Kidney (tissue), 14 donors: ENCODE measurements around the gene CSNK1G3. TPM values are rescaled to one million over a fixed set of nuclear protein-coding genes. Genes with fewer than 3 reads are reported as not detected.

Experiments used
- DNase-seq, 5 donors: peaks; one replicate each; pipeline ENCODE4 v3.0.0-alpha.2; 2013 to 2020
- FAIRE-seq: peaks from 2 replicates; lab custom pipeline; 2012; peaks lifted over from hg19 to GRCh38; lab: Jason Lieb, UNC
- H3K27ac ChIP-seq, 2 donors: one replicate each; pipeline ENCODE4 v1.7.0; 2013; ENCODE audit warnings: low read depth in 2 of 2, low read length in 2 of 2, inconsistent platforms in 1 of 2
- H3K27me3 ChIP-seq: one replicate; pipeline ENCODE4 v1.7.1; 2013; ENCODE audit warnings: low read length, inconsistent platforms; ENCODE audit not compliant: control insufficient read depth, insufficient read depth
- H3K36me3 ChIP-seq, 3 donors: one replicate each; pipeline versions ENCODE4 v1.7.0 to v1.7.1; 2013; ENCODE audit warnings: low read length in 3 of 3, control low read depth in 1 of 3, inconsistent platforms in 1 of 3; ENCODE audit not compliant: insufficient read depth in 3 of 3, control insufficient read depth in 2 of 3
- H3K4me1 ChIP-seq, 3 donors: one replicate each; pipeline versions ENCODE4 v1.7.0 to v1.7.1; 2013; ENCODE audit warnings: low read length in 3 of 3, inconsistent platforms in 1 of 3, low read depth in 1 of 3; ENCODE audit not compliant: control insufficient read depth in 2 of 3, insufficient read depth in 2 of 3
- H3K4me3 ChIP-seq, 3 donors: one replicate each; pipeline versions ENCODE4 v1.7.0 to v1.8.1; 2013; ENCODE audit warnings: low read length in 3 of 3, control low read depth in 1 of 3, inconsistent platforms in 1 of 3
- H3K9ac ChIP-seq, 3 donors: one replicate each; pipeline versions ENCODE4 v1.7.0 to v1.7.1; 2013; ENCODE audit warnings: low read length in 3 of 3, control low read depth in 1 of 3, inconsistent platforms in 1 of 3
- H3K9me3 ChIP-seq, 3 donors: one replicate each; pipeline versions ENCODE4 v1.7.0 to v1.7.1; 2013; ENCODE audit warnings: low read length in 3 of 3, control low read depth in 1 of 3, inconsistent platforms in 1 of 3; ENCODE audit not compliant: control insufficient read depth in 2 of 3, insufficient read depth in 1 of 3
- intact Hi-C: fragments of 100-400 bp; cut with DNase I; formaldehyde crosslinking; loops from one replicate; pipeline ENCODE4 v1.11.1; 2022
- polyA plus RNA-seq: library from polyadenylated mRNA; stranded (reverse); fragments of 350-450 nt; fragmentation: Illumina TruSeq; extraction: RNeasy Lipid Tissue Mini Kit (QIAGEN cat#74804); gene quantifications from one replicate; pipeline ENCODE4 v1.2.3, GENCODE V29; 2014; ENCODE audit warnings: low read depth, low replicate concordance; ENCODE audit not compliant: insufficient read depth
- total RNA-seq: library from RNA; stranded (reverse); fragmentation: NEBNext Ultra II Directional; extraction: Animal tissue kit (Norgen Biotek cat#: 25700); gene quantifications from one replicate; pipeline ENCODE4 v1.2.1, GENCODE V29; 2021
- TF ChIP-seq, protein P1 (sequence below): IDR thresholded peaks from 3 replicates; pipeline ENCODE4 v1.5.1; 2012; ENCODE audit warnings: mild to moderate bottlenecking, moderate library complexity, borderline replicate concordance; ENCODE audit not compliant: insufficient read depth; ENCODE audit errors: extremely low read depth
- donor health status: control.
- donor health status: control.
- donor health status: control.
- donor health status: control.
- donor health status: control.
- donor health status: DM: yes; HTN: yes; CAD: no.
- donor health status: Normal renal cell carcinoma (clear cell type).

The CSNK1G3 gene
- total and polyA plus RNA-seq, 2 donors from 2014 or later = 8.1 to 39.1 TPM

GRCh38 chr5:123478546-123478945 lies 33.4 kb upstream of the CSNK1G3 start:
- DNase-seq (no peak), FAIRE-seq (no peak)
- Histone ChIP-seq H3K4me3 (no peak overlapping the region), H3K9me3 (no peaks in the 10 kb centered on the region), H3K9ac (no peak overlapping the region), H3K4me1 (no peaks in the 10 kb centered on the region), H3K27me3 (no peaks in the 10 kb centered on the region), H3K36me3 (no peaks in the 10 kb centered on the region), H3K27ac (no peak overlapping the region)
- TF ChIP-seq, protein P1, sequence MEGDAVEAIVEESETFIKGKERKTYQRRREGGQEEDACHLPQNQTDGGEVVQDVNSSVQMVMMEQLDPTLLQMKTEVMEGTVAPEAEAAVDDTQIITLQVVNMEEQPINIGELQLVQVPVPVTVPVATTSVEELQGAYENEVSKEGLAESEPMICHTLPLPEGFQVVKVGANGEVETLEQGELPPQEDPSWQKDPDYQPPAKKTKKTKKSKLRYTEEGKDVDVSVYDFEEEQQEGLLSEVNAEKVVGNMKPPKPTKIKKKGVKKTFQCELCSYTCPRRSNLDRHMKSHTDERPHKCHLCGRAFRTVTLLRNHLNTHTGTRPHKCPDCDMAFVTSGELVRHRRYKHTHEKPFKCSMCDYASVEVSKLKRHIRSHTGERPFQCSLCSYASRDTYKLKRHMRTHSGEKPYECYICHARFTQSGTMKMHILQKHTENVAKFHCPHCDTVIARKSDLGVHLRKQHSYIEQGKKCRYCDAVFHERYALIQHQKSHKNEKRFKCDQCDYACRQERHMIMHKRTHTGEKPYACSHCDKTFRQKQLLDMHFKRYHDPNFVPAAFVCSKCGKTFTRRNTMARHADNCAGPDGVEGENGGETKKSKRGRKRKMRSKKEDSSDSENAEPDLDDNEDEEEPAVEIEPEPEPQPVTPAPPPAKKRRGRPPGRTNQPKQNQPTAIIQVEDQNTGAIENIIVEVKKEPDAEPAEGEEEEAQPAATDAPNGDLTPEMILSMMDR = no peak
- intact Hi-C loops = no loop called here

GRCh38 chr5:123482258-123482657 lies 29.7 kb upstream of the CSNK1G3 start:
- H3K4me3 ChIP-seq = no peak overlapping the region
- no peak overlapping the region for H3K9ac ChIP-seq
- TF ChIP-seq, protein P1 = no peak
- intact Hi-C loops = no loop called here
- no peak overlapping the region for H3K27ac ChIP-seq
- no peaks in the 10 kb centered on the region for H3K4me1 ChIP-seq
- no peaks in the 10 kb centered on the region for H3K36me3 ChIP-seq
- no peak for DNase-seq
- no peak for FAIRE-seq
- H3K27me3 ChIP-seq = no peaks in the 10 kb centered on the region
- no peaks in the 10 kb centered on the region for H3K9me3 ChIP-seq

DNA sequence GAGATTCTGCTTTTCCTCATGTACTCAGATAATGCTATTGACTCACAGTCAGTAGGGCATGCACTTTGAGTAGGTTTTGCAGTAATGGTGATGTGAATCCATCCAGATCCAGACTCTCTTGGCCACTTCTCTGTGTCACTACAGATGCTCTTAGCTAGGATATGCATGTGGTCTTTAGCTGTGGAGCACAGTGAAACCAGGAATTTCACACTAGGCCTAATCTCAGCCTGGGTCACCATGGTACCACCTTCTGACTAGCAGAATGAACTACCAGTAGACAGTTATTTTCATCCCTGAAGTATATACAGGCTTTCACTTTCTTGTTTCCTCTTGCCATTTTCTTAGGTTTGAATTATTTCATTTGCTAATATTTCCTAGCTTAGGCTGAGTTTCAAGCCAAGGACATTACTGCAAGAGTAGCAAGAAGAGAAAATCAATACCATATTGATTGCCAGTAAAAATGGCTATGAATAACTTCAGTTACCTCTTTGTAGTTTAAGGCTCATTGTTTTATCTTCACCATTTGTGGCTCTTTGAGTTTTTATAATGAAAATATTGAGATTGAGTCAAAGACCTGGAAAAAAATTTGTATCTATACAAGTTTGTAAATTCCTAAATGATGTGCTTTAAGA lies 28.4 kb upstream of the CSNK1G3 start:
- Histone ChIP-seq H3K27me3 (no peaks in the 10 kb centered on the region), H3K9me3 (no peaks in the 10 kb centered on the region), H3K4me1 (no peaks in the 10 kb centered on the region), H3K27ac (no peak overlapping the region), H3K4me3 (no peak overlapping the region), H3K9ac (no peak overlapping the region), H3K36me3 (no peaks in the 10 kb centered on the region)
- DNase-seq (no peak), FAIRE-seq (no peak)
- intact Hi-C loops = no loop called here
- TF ChIP-seq, protein P1 = no peak

- no peak overlapping the region for H3K9ac ChIP-seq
- H3K9me3 ChIP-seq = no peaks in the 10 kb centered on the region
- H3K4me1 ChIP-seq = no peaks in the 10 kb centered on the region
- intact Hi-C loops = no loop called here
- FAIRE-seq = no peak
- DNase-seq = no peak
- no peaks in the 10 kb centered on the region for H3K27me3 ChIP-seq
- H3K4me3 ChIP-seq = no peak overlapping the region
- TF ChIP-seq, protein P1 = no peak
- no peaks in the 10 kb centered on the region for H3K36me3 ChIP-seq
- no peak overlapping the region for H3K27ac ChIP-seq
Measured at GRCh38 chr5:123485275-123485674, 26.7 kb upstream of the CSNK1G3 start.
